ENCODE data around the gene FAM135A.

The FAM135A gene

GRCh38 chr6:70375166-70375565 lies 38.1 kb upstream of the FAM135A start:
- TF ChIP-seq CTCF (IDR thresholded peaks at IDR 0.05; ENCODE audit: insufficient read depth, low read length, poor library complexity, severe bottlenecking) = no peak
- Histone ChIP-seq H3K27me3 (replicated peaks; ENCODE audit: control insufficient read depth, insufficient read depth, low read length) (no peaks in the 10 kb centered on the region), H3K36me3 (ENCODE audit: control insufficient read depth, insufficient read depth, low read length) (no peaks in the 10 kb centered on the region), H3K4me3 (replicated peaks; ENCODE audit: low read depth, low read length) (no peak overlapping the region)
- DNase-seq (ENCODE audit: extremely low read depth, insufficient read length) = no peak

GRCh38 chr6:70375882-70376281 lies 37.4 kb upstream of the FAM135A start:
- no peaks in the 10 kb centered on the region for H3K27me3 ChIP-seq (replicated peaks; ENCODE audit: control insufficient read depth, insufficient read depth, low read length)
- no peak for DNase-seq (ENCODE audit: extremely low read depth, insufficient read length)

GRCh38 chr6:70376628-70377027 lies 36.7 kb upstream of the FAM135A start:
- no peak for DNase-seq (ENCODE audit: extremely low read depth, insufficient read length)
- no peak overlapping the region for H3K4me3 ChIP-seq (replicated peaks; ENCODE audit: low read depth, low read length)
- no peak for TF ChIP-seq CTCF (IDR thresholded peaks at IDR 0.05; ENCODE audit: insufficient read depth, low read length, poor library complexity, severe bottlenecking)
- H3K36me3 ChIP-seq (ENCODE audit: control insufficient read depth, insufficient read depth, low read length) = no peaks in the 10 kb centered on the region
- H3K27me3 ChIP-seq (replicated peaks; ENCODE audit: control insufficient read depth, insufficient read depth, low read length) = no peaks in the 10 kb centered on the region

More at GRCh38 chr6:70375882-70376281, 37.4 kb upstream of the FAM135A start:
- no peaks in the 10 kb centered on the region for H3K36me3 ChIP-seq (ENCODE audit: control insufficient read depth, insufficient read depth, low read length)
- peak; percentile 52 for TF ChIP-seq CTCF (IDR thresholded peaks at IDR 0.05; ENCODE audit: insufficient read depth, low read length, poor library complexity, severe bottlenecking)
- no peak overlapping the region for H3K4me3 ChIP-seq (replicated peaks; ENCODE audit: low read depth, low read length)

GRCh38 chr6:70377372-70377771 lies 35.9 kb upstream of the FAM135A start:
- no peak for TF ChIP-seq CTCF (IDR thresholded peaks at IDR 0.05; ENCODE audit: insufficient read depth, low read length, poor library complexity, severe bottlenecking)
- no peak for DNase-seq (ENCODE audit: extremely low read depth, insufficient read length)
- H3K27me3 ChIP-seq (replicated peaks; ENCODE audit: control insufficient read depth, insufficient read depth, low read length) = no peaks in the 10 kb centered on the region
- H3K4me3 ChIP-seq (replicated peaks; ENCODE audit: low read depth, low read length) = no peak overlapping the region
- no peaks in the 10 kb centered on the region for H3K36me3 ChIP-seq (ENCODE audit: control insufficient read depth, insufficient read depth, low read length)

- no peak for DNase-seq (ENCODE audit: extremely low read depth, insufficient read length)
- H3K27me3 ChIP-seq (replicated peaks; ENCODE audit: control insufficient read depth, insufficient read depth, low read length) = no peaks in the 10 kb centered on the region
- TF ChIP-seq CTCF (IDR thresholded peaks at IDR 0.05; ENCODE audit: insufficient read depth, low read length, poor library complexity, severe bottlenecking) = no peak
- H3K4me3 ChIP-seq (replicated peaks; ENCODE audit: low read depth, low read length) = no peak overlapping the region
- no peaks in the 10 kb centered on the region for H3K36me3 ChIP-seq (ENCODE audit: control insufficient read depth, insufficient read depth, low read length)
These were observed 33.8 kb upstream of the FAM135A start for GRCh38 chr6:70379473-70380013.

GRCh38 chr6:70380252-70380651 lies 33.1 kb upstream of the FAM135A start:
- peak; percentile 11 for DNase-seq (ENCODE audit: extremely low read depth, insufficient read length)
- TF ChIP-seq CTCF (IDR thresholded peaks at IDR 0.05; ENCODE audit: insufficient read depth, low read length, poor library complexity, severe bottlenecking) = no peak
- H3K4me3 ChIP-seq (replicated peaks; ENCODE audit: low read depth, low read length) = no peak overlapping the region
- H3K36me3 ChIP-seq (ENCODE audit: control insufficient read depth, insufficient read depth, low read length) = no peaks in the 10 kb centered on the region
- H3K27me3 ChIP-seq (replicated peaks; ENCODE audit: control insufficient read depth, insufficient read depth, low read length) = no peaks in the 10 kb centered on the region

Measured in GM06990 (cell line).